Stimulated activated CD4-positive, alpha-beta T cell treated with anti-CD3 and anti-CD28 coated beads, Interleukin-1b, Interleukin-23, amount 100 ng/mL, for 24 hours (primary cell): ENCODE results near the gene CFD.
A peak's percentile ranks its signal among the peaks of the same experiment; 100 is the strongest.
"Not testable (repeated sequence)": the region's sequence is repeated elsewhere in the genome, so short reads cannot be mapped to it uniquely, and the experiment has no call there.

Experiments
- DNase-seq, 4 experiments: peaks; one replicate each; pipeline ENCODE4 v3.0.0-alpha.2; 2020; ENCODE audit warnings: low read depth in 4 of 4, low spot score in 1 of 4

CFD gene

DNA sequence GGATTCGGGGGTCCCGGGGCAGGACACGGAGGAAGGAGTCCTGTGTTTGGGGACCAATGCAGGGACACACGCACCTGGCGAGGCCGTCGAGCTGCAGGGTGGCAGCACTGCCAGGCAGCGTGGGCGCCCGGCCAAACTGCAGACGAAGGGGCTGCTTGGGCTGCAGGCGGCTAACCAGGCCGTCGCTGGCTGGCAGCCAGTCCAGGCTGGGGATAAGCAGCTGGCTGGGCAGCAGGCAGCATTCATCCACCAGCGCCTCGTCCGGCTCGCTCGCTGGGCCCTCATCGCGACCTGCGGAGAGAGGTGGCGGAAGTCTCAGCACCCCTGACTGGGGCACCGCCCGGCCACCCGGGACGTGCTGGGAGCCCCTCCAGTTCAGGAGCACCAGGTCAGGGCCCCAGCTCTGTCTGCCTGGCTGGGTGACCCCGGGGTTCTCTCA, 11.5 kb downstream of the CFD start:
- DNase-seq: no peak

DNA sequence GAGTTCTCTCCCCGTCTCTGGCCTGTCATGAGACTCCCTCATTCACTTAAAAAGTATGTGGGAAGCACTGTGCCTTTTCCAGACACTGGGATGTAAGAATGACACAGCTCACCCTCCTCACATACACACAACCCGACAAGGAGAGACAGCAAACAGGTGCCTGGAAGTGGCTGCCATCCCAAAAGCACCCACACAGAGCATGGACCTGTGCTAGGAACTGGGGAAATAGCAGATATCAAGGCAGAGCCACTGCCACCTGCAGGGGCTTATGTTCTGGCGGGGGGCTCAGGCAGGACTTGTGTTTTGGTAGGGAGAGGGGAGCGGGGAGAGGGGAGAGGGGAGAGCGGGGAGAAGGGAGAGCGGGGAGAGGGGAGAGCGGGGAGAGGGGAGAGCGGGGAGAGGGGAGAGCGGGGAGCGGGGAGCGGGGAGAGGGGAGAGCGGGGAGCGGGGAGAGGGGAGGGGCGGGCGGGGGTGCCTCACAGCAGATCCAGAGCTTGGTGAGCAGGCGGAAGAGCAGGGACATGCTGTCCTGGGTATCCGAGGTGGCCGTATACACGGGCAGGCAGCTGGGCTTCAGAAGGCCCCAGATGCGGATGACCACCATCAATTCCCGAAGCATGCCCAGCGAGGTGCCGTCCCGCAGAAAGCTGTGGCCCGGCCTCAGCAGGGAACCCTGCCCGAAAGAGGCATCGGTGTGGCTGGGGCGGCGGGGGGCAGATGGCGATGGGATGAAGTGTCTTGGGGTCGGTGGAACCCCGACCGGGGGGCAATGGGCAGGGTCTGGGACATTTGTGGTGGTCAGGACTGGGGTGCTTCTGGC, 12.2 kb downstream of the CFD start:
- no peak for DNase-seq

DNA sequence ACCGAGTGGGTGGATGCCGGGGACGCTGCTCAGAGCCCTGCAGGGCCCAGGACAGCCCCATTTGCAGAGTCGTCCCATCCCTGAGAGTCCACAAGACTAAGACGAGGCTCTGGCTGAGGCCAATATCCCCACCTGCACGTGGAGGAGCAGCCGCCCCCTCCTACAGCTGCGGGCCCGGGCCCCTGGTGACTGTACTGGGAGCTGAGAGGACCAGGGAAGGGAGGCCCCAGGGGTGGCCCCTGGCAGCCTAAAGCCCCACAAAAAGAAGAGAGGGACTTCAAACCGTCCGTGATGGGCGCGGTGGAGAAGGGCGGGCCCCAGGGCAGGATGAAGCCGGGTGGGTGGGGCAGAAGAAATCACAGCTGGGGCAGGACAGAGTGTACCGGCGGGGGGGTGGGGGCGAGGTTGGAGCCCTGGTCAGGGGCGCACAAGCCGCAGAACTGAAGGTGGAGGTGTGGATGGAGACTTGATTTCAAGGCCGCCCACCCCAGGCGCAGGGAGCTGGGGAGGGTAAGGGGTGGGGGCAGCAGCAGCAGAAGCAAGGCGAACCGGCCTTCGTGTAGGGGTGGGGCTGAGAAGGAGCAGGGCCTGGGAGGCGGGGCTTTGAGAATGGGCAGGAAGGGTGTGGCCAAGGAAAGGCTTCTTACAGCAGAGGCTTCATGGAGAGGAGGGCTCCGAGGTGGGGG, 12.9 kb downstream of the CFD start:
- peak; percentile 38 to 76 (median 50) for DNase-seq

DNA sequence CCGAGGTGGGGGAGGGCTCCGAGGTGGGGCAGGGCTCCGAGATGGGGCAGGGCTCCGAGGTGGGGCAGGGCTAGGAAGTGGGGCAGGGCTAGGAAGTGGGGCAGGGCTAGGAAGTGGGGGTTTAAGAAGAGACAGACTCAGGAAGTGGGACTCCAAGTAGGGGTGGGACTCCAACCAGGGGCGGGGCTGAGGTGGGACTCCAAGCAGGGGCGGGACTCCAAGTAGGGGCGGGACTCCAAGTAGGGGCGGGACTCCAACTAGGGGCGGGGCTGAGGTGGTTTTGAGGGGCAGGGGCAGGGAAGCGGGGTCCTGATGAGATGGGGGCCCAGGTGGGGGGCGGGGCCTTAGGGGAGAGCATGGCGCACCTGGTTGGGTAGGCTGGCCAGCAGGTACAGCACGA, 13.6 kb downstream of the CFD start:
- DNase-seq: peak in 3 of 4 experiments; percentile 23 to 48 (median 23)

DNA sequence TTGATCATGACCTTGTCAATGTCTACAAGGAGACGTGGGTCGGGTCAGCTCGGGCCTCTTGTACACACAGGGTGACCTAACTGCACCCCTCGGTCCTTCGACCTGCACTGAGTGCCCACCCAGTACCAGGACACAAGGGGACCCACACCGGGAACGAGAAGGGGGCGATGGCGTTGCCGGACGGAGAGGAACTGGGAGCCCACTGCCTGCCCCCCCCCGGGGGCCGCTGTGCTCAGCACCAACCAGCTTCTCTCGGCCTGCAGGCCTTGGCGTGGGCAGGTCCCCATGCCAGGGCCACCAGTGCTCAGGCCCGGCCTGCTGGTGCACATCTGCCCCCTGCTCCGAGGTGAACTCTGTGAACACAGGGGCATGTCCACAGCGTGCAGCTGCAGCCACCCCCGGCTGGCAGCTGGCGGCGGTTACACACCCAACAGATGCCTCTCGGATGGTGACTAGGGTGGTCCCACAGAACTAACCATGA, 14.1 kb downstream of the CFD start:
- no peak for DNase-seq

DNA sequence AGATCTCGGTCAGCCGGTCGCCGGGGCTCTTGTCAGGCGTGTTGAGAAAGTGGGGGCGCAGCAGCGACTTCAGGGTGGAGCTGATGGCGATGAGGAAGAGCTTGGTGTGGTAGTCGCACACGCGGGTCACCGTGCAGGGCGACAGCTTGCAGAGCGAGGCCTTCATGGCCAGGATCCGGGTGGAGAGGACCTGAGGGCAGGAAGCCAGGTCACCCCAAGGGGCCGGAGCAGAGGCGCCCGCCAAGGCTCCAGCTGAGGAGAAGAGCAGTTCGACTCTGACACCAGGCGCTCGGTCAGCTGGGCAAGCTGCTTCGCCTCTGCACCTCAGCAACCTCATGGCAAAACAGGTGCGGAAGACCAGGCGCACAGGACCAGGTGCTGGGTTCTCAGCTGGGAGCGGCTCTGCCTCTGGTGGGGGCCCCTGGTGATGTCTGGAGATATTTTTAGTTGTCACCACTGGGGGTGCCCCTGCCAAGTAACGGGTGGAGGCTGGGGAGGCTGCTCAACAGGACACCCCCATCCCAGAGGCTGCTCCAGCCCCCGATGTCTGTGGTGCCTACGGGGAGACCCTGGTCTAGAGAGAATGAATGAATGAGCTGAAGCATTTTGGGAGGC, 15.9 kb downstream of the CFD start:
- DNase-seq: no peak

DNA sequence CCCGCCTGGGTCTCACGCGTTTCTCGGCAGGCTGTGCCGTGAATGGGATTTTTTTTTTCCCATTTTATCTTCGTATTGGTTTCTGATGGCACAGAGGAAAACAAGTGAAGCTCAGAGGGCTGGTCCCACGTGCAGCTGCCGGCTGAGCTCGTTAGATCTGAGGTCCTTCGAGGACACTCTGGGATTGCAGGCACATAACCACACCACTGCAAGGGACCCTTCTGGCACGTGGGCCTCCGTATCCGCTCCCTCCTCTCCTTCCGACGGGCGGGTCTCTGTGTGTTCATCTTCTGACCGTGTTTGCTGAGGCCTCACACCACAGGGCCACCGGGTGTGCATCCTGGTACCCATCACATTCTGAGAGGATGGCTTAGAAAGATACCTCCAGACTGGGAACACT, 16.6 kb downstream of the CFD start:
- no peak for DNase-seq

DNA sequence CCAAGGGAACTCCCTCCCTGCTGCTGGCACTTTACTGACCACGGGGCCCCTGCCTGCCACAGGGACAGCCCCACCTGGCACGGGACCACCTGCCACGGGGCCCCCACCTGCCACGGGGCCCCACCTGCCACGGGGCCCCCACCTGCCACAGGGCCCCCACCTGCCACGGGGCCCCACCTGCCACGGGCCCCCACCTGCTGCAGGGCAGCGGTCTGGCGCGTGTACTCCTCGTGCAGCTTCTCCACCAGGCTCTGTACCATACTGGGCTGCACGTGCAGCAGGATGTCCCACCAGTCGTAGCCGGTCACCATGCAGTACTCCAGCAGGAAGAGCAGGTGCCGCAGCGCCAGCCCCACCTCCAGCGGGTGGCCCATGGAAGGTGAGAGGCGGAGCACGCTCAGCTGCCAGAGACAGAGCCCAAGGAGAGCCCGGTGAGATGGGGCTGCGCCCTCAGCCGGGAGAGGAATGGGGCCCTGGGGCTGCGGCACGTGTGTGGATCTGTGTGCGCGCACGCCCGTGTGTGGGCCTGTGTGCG, 17.4 kb downstream of the CFD start:
- DNase-seq: no peak

DNA sequence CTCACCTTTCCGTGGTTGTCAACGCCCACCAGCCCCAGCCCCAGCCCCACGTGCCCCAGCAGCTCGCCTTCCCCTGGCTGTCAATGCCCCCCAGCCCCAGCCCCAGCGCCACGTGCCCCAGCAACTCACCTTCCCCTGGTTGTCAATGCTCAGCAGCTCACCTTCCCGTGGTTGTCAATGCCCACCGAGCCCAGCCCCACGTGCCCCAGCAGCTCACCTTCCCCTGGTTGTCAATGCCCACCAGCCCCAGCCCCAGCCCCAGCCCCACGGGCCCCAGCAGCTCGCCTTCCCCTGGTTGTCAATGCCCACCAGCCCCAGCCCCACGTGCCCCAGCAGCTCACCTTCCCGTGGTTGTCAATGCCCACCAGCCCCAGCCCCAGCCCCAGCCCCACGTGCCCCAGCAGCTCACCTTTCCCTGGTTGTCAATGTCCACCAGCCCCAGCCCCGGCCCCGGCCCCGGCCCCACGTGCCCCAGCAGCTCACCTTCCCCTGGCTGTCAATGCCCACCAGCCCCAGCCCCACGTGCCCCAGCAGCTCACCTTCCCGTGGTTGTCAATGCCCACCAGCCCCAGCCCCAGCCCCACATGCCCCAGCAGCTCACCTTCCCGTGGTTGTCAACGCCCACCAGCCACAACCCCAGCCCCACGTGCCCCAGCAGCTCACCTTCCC, 18.7 kb downstream of the CFD start:
- DNase-seq: not testable (repeated sequence)

DNA sequence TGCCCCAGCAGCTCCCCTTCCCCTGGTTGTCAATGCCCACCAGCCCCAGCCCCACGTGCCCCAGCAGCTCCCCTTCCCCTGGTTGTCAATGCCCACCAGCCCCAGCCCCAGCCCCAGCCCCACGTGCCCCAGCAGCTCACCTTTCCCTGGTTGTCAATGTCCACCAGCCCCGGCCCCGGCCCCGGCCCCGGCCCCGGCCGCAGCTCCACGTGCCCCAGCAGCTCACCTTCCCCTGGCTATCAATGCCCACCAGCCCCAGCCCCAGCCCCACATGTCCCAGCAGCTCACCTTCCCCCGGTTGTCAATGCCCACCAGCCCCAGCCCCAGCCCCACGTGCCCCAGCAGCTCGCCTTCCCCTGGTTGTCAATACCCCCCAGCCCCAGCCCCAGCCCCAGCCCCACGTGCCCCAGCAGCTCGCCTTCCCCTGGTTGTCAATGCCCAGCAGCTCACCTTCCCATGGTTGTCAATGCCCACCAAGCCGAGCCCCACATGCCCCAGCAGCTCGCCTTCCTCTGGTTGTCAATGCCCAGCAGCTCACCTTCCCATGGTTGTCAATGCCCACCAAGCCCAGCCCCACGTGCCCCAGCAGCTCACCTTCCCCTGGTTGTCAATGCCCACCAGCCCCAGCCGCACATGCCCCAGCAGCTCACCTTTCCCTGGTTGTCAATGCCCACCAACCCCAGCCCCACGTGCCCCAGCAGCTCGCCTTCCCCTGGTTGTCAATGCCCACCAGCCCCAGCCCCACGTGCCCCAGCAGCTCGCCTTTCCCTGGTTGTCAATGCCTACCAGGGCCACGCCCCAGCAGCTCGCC, 19.5 kb downstream of the CFD start:
- DNase-seq: not testable (repeated sequence)

DNA sequence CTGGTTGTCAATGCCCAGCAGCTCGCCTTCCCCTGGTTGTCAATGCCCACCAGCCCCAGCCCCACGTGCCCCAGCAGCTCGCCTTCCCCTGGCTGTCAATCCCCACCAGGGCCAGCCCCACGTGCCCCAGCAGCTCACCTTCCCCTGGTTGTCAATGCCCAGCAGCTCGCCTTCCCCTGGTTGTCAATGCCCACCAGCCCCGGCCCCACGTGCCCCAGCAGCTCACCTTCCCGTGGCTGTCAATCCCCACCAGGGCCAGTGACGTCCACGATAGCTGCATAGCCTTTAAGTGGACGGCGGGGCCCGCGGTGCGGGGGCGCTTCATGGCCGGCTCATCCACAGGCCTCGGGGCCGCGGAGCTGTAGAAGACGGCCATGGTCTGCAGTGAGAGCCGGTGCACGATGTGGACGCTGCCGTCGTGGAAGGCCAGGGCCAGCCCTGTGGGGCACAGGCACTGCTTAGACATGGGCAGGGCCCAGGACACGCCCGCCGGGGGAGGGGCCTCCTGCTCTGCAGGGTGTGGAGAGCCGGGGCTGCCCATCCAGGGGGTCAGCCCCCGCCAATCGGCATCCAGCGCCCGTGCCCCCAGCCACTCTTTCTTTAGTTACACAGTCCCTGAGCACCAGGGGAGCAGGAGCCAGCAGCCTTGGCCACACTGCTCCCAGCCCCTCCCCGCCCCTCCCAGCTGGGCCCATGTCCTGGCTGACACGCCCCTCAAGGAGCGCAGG, 20.4 kb downstream of the CFD start:
- DNase-seq: no peak

DNA sequence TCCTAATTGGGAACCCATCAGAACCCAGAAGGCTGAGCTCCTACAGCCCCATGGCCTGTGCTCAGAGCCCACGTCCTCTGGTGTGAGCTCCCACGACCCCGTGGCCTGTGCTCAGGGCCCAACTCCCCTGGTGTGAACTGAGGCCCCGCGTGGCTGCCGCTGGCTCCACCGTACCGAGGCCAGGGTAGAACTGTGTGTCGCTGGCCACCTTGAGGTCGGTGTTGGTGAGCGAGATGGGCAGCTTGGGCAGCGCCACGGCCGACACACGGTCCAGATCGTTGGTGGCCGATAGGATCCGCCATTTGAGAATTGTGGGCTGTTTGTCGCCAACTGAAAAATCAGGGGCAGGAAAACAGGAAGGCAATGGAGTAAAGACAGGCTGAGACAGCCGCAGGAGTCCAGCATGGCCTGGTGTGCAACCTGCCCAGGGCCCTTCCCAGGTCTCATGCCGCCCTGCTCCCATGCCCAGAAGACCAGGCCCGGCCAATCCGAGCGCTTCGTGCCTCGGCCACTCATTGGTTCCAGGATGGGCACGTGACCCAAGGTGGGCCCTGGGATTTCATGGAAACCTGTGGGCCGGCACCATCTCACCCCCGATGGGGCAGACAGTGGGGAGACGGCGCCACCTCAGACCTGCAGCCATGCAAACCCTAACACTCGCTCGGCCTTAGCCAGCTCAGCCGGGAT, 22.1 kb downstream of the CFD start:
- DNase-seq: no peak

DNA sequence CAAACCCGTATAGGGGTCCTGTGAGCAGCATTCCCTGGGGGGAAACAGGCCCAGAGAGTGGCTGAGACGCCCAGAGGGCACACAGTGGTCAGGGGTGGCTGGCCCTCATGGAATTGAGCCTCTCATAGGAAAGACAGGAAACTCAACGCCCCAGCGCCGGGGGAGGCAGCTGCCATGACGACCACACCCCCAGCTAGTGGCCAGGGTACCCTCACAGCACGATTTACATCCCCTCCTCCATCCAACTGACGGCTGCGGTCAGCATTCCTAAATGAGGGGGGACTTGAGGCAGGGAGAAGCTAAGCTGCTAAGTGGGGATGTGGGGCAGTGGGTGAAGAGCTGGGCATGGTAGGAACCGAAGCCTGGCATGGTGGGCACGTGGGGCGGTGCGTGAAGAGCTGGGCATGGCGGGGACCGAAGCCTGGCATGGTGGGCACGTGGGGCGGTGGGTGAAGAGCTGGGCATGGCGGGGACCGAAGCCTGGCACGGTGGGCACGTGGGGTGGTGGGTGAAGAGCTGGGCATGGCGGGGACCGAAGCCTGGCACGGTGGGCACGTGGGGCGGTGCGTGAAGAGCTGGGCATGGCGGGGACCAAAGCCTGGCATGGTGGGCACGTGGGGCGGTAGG, 23.5 kb downstream of the CFD start:
- no peak for DNase-seq

DNA sequence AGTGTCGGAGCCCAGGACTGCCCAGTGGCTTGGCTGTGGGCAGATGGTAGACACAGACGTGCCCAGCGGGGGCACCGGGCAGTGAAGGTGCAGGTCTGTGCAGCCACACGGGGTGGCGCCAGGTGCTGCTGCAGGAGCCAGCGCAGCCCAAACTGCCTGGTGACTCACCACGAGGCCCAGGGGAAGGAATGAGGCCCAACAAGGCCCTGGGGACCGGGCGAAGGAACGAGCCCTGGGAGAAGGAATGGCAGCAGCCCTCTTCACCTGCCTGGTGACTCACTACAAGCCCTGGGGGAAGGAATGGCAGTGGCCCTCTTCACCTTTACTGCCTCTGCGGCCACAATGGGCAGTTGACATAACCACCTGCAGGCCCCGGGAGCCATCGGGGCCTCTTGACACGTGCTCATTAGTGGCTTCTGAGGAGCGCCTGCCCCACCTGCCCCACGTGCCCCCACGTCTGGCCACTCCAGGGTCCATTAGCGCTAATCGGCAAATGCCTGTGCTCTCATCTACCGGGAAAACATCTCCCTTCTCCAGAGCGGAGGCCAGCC, 24.3 kb downstream of the CFD start:
- no peak for DNase-seq

DNA sequence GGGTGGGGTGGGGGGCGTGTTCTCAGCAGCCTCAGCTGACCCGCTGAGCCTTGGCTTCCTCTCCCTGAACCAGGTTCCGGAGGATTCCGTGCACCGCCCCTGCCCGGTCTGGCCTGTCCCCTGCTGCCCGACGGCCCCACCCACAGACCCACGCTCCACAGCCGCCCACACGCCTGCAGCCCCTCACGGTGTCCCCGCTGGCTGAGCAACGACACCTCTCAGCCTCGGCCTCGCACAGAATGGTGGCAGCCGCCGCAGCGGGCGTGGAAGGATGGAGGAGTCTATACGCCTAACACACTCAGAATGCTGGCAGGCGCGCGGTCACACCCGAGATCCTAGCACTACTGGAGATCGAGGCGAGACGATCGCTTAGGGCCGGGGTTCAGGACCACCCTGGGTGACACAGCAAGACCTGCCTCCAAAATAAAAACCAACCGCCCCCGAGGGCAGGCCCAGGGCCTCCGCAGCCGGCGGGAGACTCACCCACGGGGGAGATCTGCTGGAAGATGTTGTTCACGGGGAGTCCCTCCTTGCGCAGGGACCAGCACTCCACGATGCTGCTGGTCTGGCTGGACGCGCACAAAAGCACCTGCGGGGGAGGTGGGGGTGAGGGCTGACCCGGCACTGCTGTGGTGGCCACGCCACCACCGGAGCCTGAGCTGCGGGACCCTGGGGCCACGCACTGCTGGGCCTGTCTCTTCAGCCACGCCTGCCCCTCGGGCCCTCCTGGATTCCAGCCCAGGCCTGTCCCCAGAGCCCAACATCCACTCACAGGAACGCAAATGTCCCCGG, 25.2 kb downstream of the CFD start:
- DNase-seq: no peak

DNA sequence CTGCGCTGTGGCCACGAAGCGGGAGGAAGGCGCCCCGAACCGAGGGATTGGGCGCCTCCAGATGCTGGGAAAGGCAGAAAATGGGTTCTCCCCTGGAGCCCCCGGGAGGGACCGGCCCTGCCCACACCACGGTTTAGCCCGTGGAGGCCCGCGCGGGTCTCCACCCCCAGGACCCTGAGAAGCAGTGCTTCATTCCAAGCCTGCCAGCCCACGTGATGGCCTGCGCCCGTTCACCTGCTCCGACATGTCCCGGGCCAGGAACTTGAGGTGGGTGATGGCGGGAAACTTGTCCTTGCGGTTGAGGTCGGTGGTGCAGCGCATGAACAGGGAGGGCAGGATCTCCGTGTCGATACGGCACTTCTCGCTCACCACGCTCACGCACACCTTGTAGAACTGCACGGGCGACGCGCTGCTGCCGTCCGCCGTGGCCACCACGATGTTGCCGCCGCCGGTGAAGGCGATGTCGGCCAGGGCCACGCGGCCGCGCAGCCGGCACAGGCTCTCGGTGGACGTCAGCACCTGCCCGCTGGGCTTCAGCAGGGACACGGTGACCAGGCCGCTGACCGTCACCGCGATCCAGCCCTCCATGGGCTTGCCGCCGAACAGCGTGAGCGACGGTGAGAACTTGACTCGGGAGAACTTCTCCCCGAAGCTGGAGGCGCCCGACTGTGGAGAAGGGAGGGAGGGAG, 26.2 kb downstream of the CFD start:
- no peak for DNase-seq

DNA sequence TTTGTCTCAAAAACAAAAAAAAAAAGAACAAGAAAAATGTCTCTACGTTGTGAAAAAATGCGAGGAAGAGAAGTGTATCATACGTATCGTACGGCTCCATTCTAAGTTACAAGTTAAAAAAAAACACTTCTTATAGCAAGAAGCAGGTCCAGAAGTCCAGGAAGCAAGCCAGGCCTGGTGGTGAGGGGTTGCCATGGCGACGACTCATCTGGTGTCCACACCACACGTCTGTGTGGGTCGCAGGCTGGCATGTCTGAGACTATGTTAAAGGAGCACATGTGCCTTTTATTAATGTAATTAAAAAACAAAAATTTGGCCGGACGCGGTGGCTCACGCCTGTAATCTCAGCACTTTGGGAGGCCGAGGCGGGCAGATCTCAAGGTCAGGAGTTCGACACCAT, 27.6 kb downstream of the CFD start:
- DNase-seq: no peak
